IMR-90 (cell line): ENCODE measurements around the gene MSI2. TPM values are rescaled to one million over a fixed set of nuclear protein-coding genes. Genes with fewer than 3 reads are reported as not detected.

ENCODE experiments used
- ATAC-seq: fragments of 200-7000 bp; cut with Tn5 transposase; 2 replicates; pipeline ENCODE4 v1.9.1; 2020; ENCODE audit warnings: low read depth, mild to moderate bottlenecking, moderate library complexity
- BruUV-seq: library from RNA; stranded (reverse); fragments of 400-500 nt; replicated peaks from 2 replicates; lab custom pipeline; 2021; lab: Mats Ljungman, UMichigan
- CTCF ChIA-PET: fragments of 300-600 bp; formaldehyde crosslinking; extraction: SDS; loops from one replicate; lab custom pipeline; 2021; ENCODE audit warnings: antibody characterized with exemption; lab: Yijun Ruan, JAX
- POLR2A ChIA-PET: fragments of 300-600 bp; sonication (Branson Sonifier 250); formaldehyde crosslinking; loops from one replicate; lab custom pipeline; 2022; ENCODE audit warnings: antibody characterized with exemption; ENCODE audit not compliant: unreplicated experiment; lab: Charles Lee
- DNase-seq: peaks from one replicate; pipeline ENCODE4 v3.0.0; 2013
- H2AFZ ChIP-seq: replicated peaks from 2 replicates; pipeline ENCODE3; 2013; ENCODE audit warnings: low read length, mild to moderate bottlenecking; ENCODE audit not compliant: poor library complexity
- H2AK5ac ChIP-seq: 2 replicates; pipeline ENCODE4 v1.6.1; 2013; ENCODE audit warnings: low read depth, low read length, inconsistent platforms
- H2AK9ac ChIP-seq: replicated peaks from 2 replicates; pipeline ENCODE3; 2013; ENCODE audit warnings: mild to moderate bottlenecking, low read depth, low read length, moderate library complexity; ENCODE audit not compliant: poor library complexity
- H2BK120ac ChIP-seq: 2 replicates; pipeline ENCODE4 v1.6.1; 2013; ENCODE audit warnings: low read depth, low read length, inconsistent platforms
- H2BK15ac ChIP-seq: 3 replicates; pipeline ENCODE4 v1.6.1; 2013; ENCODE audit warnings: low read depth, low read length, inconsistent platforms
- H2BK20ac ChIP-seq: 2 replicates; pipeline ENCODE4 v1.6.1; 2013; ENCODE audit warnings: low read depth, mild to moderate bottlenecking, inconsistent platforms, low read length, moderate library complexity
- H2BK5ac ChIP-seq: 2 replicates; pipeline ENCODE4 v1.6.1; 2013; ENCODE audit warnings: mild to moderate bottlenecking, low read depth, low read length, inconsistent platforms; ENCODE audit not compliant: poor library complexity, severe bottlenecking
- H3K14ac ChIP-seq: replicated peaks from 2 replicates; pipeline ENCODE4 v1.6.1; 2013; ENCODE audit warnings: low read depth, low read length, inconsistent platforms
- H3K18ac ChIP-seq: 2 replicates; pipeline ENCODE4 v1.6.1; 2013; ENCODE audit warnings: low read depth, low read length, control low read depth
- H3K23ac ChIP-seq: 2 replicates; pipeline ENCODE4 v1.6.1; 2013; ENCODE audit warnings: low read depth, low read length, inconsistent platforms
- H3K27ac ChIP-seq: 2 replicates; pipeline ENCODE4 v1.5.1; 2013; ENCODE audit warnings: mild to moderate bottlenecking, control low read depth, low read length; ENCODE audit not compliant: insufficient read depth
- H3K27me3 ChIP-seq: 2 replicates; pipeline ENCODE4 v1.6.1; 2013; ENCODE audit warnings: low read length; ENCODE audit not compliant: control insufficient read depth, insufficient read depth
- H3K36me3 ChIP-seq: 2 replicates; pipeline ENCODE4 v1.6.1; 2013; ENCODE audit warnings: low read length, mixed read lengths; ENCODE audit not compliant: control insufficient read depth, insufficient read depth
- H3K4ac ChIP-seq: 2 replicates; pipeline ENCODE4 v1.6.1; 2013; ENCODE audit warnings: low read depth, low read length, inconsistent platforms
- H3K4me1 ChIP-seq: 2 replicates; pipeline ENCODE4 v1.6.1; 2013; ENCODE audit warnings: low read length, mixed read lengths; ENCODE audit not compliant: control insufficient read depth, insufficient read depth
- H3K4me2 ChIP-seq: 2 replicates; pipeline ENCODE4 v1.6.1; 2013; ENCODE audit warnings: low read depth, mild to moderate bottlenecking, control low read depth, low read length, moderate library complexity
- H3K4me3 ChIP-seq: 2 replicates; pipeline ENCODE4 v1.5.1; 2013; ENCODE audit warnings: low read depth, mild to moderate bottlenecking, control low read depth, low read length, moderate library complexity; ENCODE audit not compliant: insufficient read depth
- H3K56ac ChIP-seq: 2 replicates; pipeline ENCODE4 v1.6.1; 2013; ENCODE audit warnings: low read length, inconsistent platforms; ENCODE audit not compliant: insufficient read depth; ENCODE audit errors: extremely low read depth
- H3K79me1 ChIP-seq, 2 experiments: 2 replicates each; pipeline ENCODE4 v1.6.1; 2013; ENCODE audit warnings: low read length in 2 of 2, inconsistent platforms in 1 of 2, low read depth in 1 of 2
- H3K9ac ChIP-seq: 2 replicates; pipeline ENCODE4 v1.6.1; 2013; ENCODE audit warnings: low read depth, low read length, control low read depth
- H3K9me1 ChIP-seq: 2 replicates; pipeline ENCODE4 v1.6.1; 2013; ENCODE audit warnings: low read length, inconsistent platforms; ENCODE audit not compliant: insufficient read depth
- H3K9me3 ChIP-seq: 2 replicates; pipeline ENCODE4 v1.6.1; 2013; ENCODE audit warnings: low read length; ENCODE audit not compliant: control insufficient read depth, insufficient read depth
- H4K20me1 ChIP-seq: 2 replicates; pipeline ENCODE4 v1.6.1; 2013; ENCODE audit warnings: low read length, inconsistent platforms; ENCODE audit not compliant: insufficient read depth
- H4K5ac ChIP-seq: 2 replicates; pipeline ENCODE4 v1.6.1; 2013; ENCODE audit warnings: mild to moderate bottlenecking, low read depth, low read length, control low read depth
- H4K8ac ChIP-seq, 2 experiments: 2 replicates each; pipeline ENCODE4 v1.6.1; 2013; ENCODE audit warnings: low read depth in 2 of 2, low read length in 2 of 2, control low read depth in 1 of 2, inconsistent platforms in 1 of 2
- H4K91ac ChIP-seq: 2 replicates; pipeline ENCODE4 v1.6.1; 2013; ENCODE audit warnings: low read depth, low read length, inconsistent platforms; ENCODE audit not compliant: insufficient read depth
- BHLHE40 ChIP-seq: fragments of 150-350 bp; IDR thresholded peaks from 2 replicates; pipeline ENCODE4 v1.6.1; 2016; ENCODE audit warnings: mild to moderate bottlenecking, low read depth, low read length
- CEBPB ChIP-seq: IDR thresholded peaks from 2 replicates; pipeline ENCODE4 v1.6.1; 2012; ENCODE audit warnings: low read depth, low read length, improper control_type of control experiment
- FOS ChIP-seq: fragments of 150-350 bp; IDR thresholded peaks from 2 replicates; pipeline ENCODE4 v1.6.1; 2016; ENCODE audit warnings: low read depth, low read length
- MAFK ChIP-seq: IDR thresholded peaks from 2 replicates; pipeline ENCODE4 v1.6.1; 2012; ENCODE audit warnings: low read depth, low read length, improper control_type of control experiment
- MAZ ChIP-seq: IDR thresholded peaks from 2 replicates; pipeline ENCODE4 v1.6.1; 2012; ENCODE audit warnings: low read depth, mild to moderate bottlenecking, low read length, improper control_type of control experiment, moderate library complexity, borderline replicate concordance
- MXI1 ChIP-seq: IDR thresholded peaks from 2 replicates; pipeline ENCODE4 v1.6.1; 2012; ENCODE audit warnings: low read depth, mild to moderate bottlenecking, low read length, moderate library complexity, borderline replicate concordance
- WGBS, 2 experiments: methylation state at CpG; one replicate each; pipeline versions ENCODE4 v1.1.5 to v1.1.7; 2013; ENCODE audit warnings: missing lambda C conversion rate in 2 of 2; ENCODE audit not compliant: insufficient read length in 1 of 2; ENCODE audit errors: extremely low coverage in 2 of 2; 5-methylcytosine and 5-hydroxymethylcytosine counted together
- dilution Hi-C: fragments of 300-500 bp; cut with HindIII; formaldehyde crosslinking; loops from one replicate; pipeline ENCODE4 v1.14.3; 2018; ENCODE audit warnings: low sequenced_read_pairs; ENCODE audit not compliant: unreplicated experiment
- in situ Hi-C: fragments of 300-500 bp; cut with MboI; formaldehyde crosslinking; loops from 3 replicates; pipeline ENCODE4 v1.14.3; 2019; ENCODE audit warnings: low sequenced_read_pairs, inconsistent platforms, mixed read lengths
- intact Hi-C: fragments of 100-400 bp; cut with micrococcal nuclease; formaldehyde crosslinking; loops from 2 replicates; pipeline ENCODE4 v1.10.0; 2022
- polyA plus RNA-seq, 3 experiments: library from polyadenylated mRNA; depleted of rRNA; stranded (reverse); fragments of >200 nt; gene quantifications; 2 replicates each; pipeline ENCODE4 v1.2.3, GENCODE V29; 2012; ENCODE audit warnings: low replicate concordance in 1 of 3
- total RNA-seq: library from RNA; depleted of rRNA; stranded (reverse); fragments of >200 nt; gene quantifications from 2 replicates; pipeline ENCODE4 v1.2.3, GENCODE V29; 2012

Gene MSI2
- total and polyA plus RNA-seq, 2 of the 4 experiments (the other 2 are of a cell fraction) = 13.0 to 16.0 TPM

GRCh38 chr17:57576744-57577143 is 320.4 kb downstream of the MSI2 start:
- BruUV-seq = no TSS peak
- H3K27me3 ChIP-seq = no peaks in the 10 kb centered on the region

More at GRCh38 chr17:57576744-57577143, 320.4 kb downstream of the MSI2 start:
- Histone ChIP-seq H2BK20ac (no peak overlapping the region), H3K14ac (no peak overlapping the region), H3K9me3 (no peaks in the 10 kb centered on the region), H3K23ac (no peak overlapping the region), H3K9me1 (peaks cover 6% of the 10 kb centered on the region; the same call in 1 of the 2 replicates), H3K36me3 (no peaks in the 10 kb centered on the region), H3K18ac (no peak overlapping the region), H3K4me3 (no peak overlapping the region), H3K4ac (no peak overlapping the region), H3K79me1 (0 out of 4 replicates have a peak, but pooled peaks cover 0 to 5% of the 10 kb centered on the region in 2 experiments), H4K5ac (no peak overlapping the region; the same call in 1 of the 2 replicates), H3K4me2 (no peak overlapping the region), H4K20me1 (no peaks in the 10 kb centered on the region), H2AK9ac (no peak overlapping the region), H2AFZ (no peak overlapping the region), H3K27ac (no peak overlapping the region), H3K9ac (no peak overlapping the region), H2AK5ac (no peak overlapping the region), H3K56ac (no peak overlapping the region), H4K8ac (no peak overlapping the region), H2BK120ac (no peak overlapping the region), H4K91ac (no peak overlapping the region), H3K4me1 (peaks cover 5% of the 10 kb centered on the region), H2BK5ac (no peak overlapping the region), H2BK15ac (no peak overlapping the region)
- ChIA-PET POLR2A (no interaction called here), CTCF (interaction anchor here (0.6 to 0.7 kb wide), 2 partner anchors 8 to 174 kb away, joined by 3 to 5 read pairs; no protein-coding TSS in a partner anchor)
- in situ Hi-C loops = no loop called here
- dilution Hi-C loops = no loop called here
- intact Hi-C loops = loop anchor here (5.0 kb wide), 2 partner anchors 319 to 334 kb away; partner anchors contain the start of gene MSI2
- ATAC-seq (no peak), DNase-seq (no peak)
- WGBS, 2 experiments = 93% methylated on average over 3 of the region's 8 CpGs; no CpG with 5 or more reads in 1 of the 2 experiments
- TF ChIP-seq MXI1 (no peak), MAZ (no peak), CEBPB (no peak), MAFK (no peak), BHLHE40 (no peak), FOS (no peak)
